Thoracic aorta (tissue), 2 donors: ENCODE data around the gene TMX4. TPM values are rescaled to one million over a fixed set of nuclear protein-coding genes. Genes with fewer than 3 reads are reported as not detected.

Experiments used
- ATAC-seq: fragments of 150-250 bp; one replicate; pipeline ENCODE4 v1.8.0; 2017; ENCODE audit warnings: low read depth; ENCODE audit not compliant: insufficient number of reproducible peaks, low FRiP score
- DNase-seq: peaks from one replicate; pipeline ENCODE4 v3.0.0-alpha.2; 2020; ENCODE audit warnings: low spot score
- H3K27ac ChIP-seq, 2 donors: fragments of 200-600 bp; sonication (generic); 1 replicate in 1 of 2; 2 replicates in 1 of 2; pipeline ENCODE4 v1.5.1; 2016; ENCODE audit warnings: mild to moderate bottlenecking in 2 of 2, moderate library complexity in 2 of 2
- H3K27me3 ChIP-seq: fragments of 200-600 bp; sonication (generic); replicated peaks from 2 replicates; pipeline ENCODE4 v1.6.0; 2016; ENCODE audit warnings: mild to moderate bottlenecking; ENCODE audit not compliant: insufficient read depth
- H3K36me3 ChIP-seq: fragments of 200-600 bp; sonication (generic); one replicate; pipeline ENCODE4 v1.5.1; 2016
- H3K4me1 ChIP-seq, 2 donors: fragments of 200-600 bp; sonication (generic); 1 replicate in 1 of 2; 2 replicates in 1 of 2; pipeline versions ENCODE4 v1.5.1 to v1.6.0; 2016; ENCODE audit warnings: low read depth in 2 of 2, mild to moderate bottlenecking in 1 of 2; ENCODE audit not compliant: control insufficient read depth in 1 of 2
- H3K4me3 ChIP-seq: fragments of 200-600 bp; sonication (generic); 2 replicates; pipeline ENCODE4 v1.5.1; 2016; ENCODE audit warnings: mild to moderate bottlenecking
- H3K9me3 ChIP-seq: fragments of 200-600 bp; sonication (generic); 2 replicates; pipeline ENCODE4 v1.5.1; 2016
- total RNA-seq, 2 donors: library from RNA; depleted of rRNA; stranded (reverse); fragments of >200 nt; gene quantifications; one replicate each; pipeline versions ENCODE4 v1.1.0 to v1.2.3, GENCODE V29; 2016
- TF ChIP-seq, protein P1 (sequence below): fragments of 200-600 bp; sonication (generic); IDR thresholded peaks from one replicate; pipeline ENCODE4 v1.5.1; 2019; ENCODE audit warnings: antibody characterized with exemption

Gene TMX4
- total RNA-seq, 2 donors from 2014 or later: 39.9 to 53.5 TPM

DNA sequence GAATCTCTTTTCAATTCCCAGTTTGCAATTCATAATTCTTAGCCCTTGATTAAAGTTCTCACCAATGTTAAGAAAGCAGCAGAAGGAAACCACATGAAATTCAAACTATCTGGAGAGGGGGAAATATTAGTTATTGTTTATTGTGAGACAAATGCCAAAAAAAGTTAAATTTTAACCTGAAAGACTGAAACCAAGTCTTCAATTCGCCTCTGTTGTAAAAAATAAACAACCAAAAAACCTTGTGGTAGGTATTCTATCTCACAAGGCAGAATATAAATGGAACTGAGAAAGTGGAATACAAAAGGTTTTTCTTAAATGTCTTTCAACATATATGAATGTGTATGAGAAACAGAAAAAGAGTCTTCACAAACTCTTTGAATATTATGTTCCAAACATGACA lies 24.8 kb downstream of the TMX4 start:
- Histone ChIP-seq H3K9me3 (no peaks in the 10 kb centered on the region), H3K27ac (no peak overlapping the region), H3K27me3 (no peaks in the 10 kb centered on the region), H3K4me1 (no peaks in the 10 kb centered on the region), H3K36me3 (peaks cover 36% of the 10 kb centered on the region), H3K4me3 (no peak overlapping the region)
- ATAC-seq: no peak
- TF ChIP-seq, protein P1, sequence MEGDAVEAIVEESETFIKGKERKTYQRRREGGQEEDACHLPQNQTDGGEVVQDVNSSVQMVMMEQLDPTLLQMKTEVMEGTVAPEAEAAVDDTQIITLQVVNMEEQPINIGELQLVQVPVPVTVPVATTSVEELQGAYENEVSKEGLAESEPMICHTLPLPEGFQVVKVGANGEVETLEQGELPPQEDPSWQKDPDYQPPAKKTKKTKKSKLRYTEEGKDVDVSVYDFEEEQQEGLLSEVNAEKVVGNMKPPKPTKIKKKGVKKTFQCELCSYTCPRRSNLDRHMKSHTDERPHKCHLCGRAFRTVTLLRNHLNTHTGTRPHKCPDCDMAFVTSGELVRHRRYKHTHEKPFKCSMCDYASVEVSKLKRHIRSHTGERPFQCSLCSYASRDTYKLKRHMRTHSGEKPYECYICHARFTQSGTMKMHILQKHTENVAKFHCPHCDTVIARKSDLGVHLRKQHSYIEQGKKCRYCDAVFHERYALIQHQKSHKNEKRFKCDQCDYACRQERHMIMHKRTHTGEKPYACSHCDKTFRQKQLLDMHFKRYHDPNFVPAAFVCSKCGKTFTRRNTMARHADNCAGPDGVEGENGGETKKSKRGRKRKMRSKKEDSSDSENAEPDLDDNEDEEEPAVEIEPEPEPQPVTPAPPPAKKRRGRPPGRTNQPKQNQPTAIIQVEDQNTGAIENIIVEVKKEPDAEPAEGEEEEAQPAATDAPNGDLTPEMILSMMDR: no peak
- no peak for DNase-seq

DNA sequence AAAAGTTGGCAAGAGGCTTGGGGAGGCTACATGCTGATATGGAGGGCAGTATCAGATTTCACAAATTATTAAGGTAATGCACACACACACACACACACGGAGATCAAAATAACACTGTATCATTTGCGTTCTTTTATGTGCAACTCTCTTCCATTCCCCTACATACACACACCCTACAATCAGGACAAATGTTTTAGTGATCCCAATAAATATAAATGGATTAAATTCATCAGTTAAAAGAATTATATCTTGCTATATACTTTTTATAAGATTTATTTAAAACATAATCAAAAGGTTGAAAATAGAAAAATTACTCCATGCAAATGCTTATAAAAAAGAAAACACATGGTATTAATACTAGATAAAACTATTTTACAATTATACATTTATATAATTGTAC lies 25.9 kb downstream of the TMX4 start:
- Histone ChIP-seq H3K27ac (no peak overlapping the region), H3K4me3 (no peak overlapping the region), H3K4me1 (no peaks in the 10 kb centered on the region), H3K27me3 (no peaks in the 10 kb centered on the region), H3K36me3 (peaks cover 34% of the 10 kb centered on the region), H3K9me3 (no peaks in the 10 kb centered on the region)
- TF ChIP-seq, protein P1: no peak
- DNase-seq: no peak
- ATAC-seq: no peak

DNA sequence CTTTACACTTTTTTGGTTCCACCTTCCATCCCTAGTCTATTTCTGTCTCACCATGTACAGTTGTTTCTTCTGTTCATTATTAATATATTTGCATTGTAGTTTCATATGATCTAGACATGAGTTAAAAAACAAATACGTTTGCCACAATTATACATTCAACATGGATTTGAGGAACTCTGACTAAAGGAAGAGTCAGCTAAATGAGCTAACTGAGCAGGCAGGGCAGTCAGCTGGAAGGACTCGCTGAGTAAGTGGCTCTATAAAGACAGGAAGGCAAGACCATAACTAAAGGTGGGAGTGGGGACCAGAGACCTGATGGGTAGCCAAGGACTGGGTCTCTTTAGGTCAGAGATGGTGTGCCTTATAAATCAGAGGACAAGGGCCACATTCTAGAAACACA lies 26.3 kb downstream of the TMX4 start:
- DNase-seq (no peak), ATAC-seq (no peak)
- TF ChIP-seq, protein P1: no peak
- no peaks in the 10 kb centered on the region for H3K4me1 ChIP-seq
- H3K9me3 ChIP-seq: no peaks in the 10 kb centered on the region
- no peak overlapping the region for H3K27ac ChIP-seq
- H3K4me3 ChIP-seq: no peak overlapping the region
- peaks cover 30% of the 10 kb centered on the region for H3K36me3 ChIP-seq
- H3K27me3 ChIP-seq: no peaks in the 10 kb centered on the region

DNA sequence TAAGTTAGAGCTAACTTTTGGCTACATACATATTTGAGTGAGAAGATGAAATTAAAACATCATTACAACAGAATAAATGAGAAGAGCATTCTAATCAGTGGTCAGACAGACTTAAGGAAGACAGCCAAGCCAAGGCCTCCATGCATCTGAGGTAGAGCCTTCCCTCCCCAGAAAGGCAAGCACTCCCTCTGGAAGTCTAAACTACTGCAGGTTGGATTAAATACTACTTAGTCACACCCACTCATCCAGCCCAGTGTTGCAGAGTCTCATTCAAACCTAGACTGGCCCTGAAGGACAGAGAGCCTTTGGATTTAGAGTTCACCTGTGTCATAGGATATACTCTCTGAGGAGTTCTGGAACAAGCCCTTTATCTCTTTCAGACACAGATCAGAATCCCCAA lies 29.2 kb downstream of the TMX4 start:
- DNase-seq: no peak
- ATAC-seq: no peak
- Histone ChIP-seq H3K27me3 (no peaks in the 10 kb centered on the region), H3K4me3 (no peak overlapping the region), H3K27ac (no peak overlapping the region), H3K36me3 (peaks cover 9% of the 10 kb centered on the region), H3K4me1 (no peaks in the 10 kb centered on the region), H3K9me3 (no peaks in the 10 kb centered on the region)
- TF ChIP-seq, protein P1: no peak

DNA sequence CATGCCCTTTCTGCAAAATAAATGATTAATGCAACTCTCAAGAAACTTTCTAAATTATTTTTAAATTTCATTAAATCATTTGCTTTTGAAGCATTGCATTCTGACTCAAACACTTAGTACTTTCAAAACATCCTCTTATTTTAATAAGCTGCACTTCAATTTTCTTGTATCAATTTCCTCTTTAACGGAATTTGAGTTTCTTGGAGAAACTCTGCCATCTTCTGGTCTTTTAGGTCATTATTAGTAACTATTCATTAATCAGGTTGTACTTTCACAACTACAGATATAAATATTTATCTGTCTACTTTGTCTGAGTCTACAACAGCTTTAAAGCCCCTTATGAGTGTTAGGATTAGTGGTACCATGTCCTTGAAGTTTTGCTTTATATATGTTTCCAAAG lies 30.2 kb downstream of the TMX4 start:
- TF ChIP-seq, protein P1: no peak
- Histone ChIP-seq H3K4me3 (no peak overlapping the region), H3K4me1 (no peaks in the 10 kb centered on the region), H3K36me3 (peaks cover 5% of the 10 kb centered on the region), H3K27ac (no peak overlapping the region), H3K9me3 (no peaks in the 10 kb centered on the region), H3K27me3 (no peaks in the 10 kb centered on the region)
- ATAC-seq: no peak
- no peak for DNase-seq
